HG03196 (cell line): ENCODE results near the gene EPB41L4B.
"Not testable (repeated sequence)": the region's sequence is repeated elsewhere in the genome, so short reads cannot be mapped to it uniquely, and the experiment has no call there.

Experiments
- ATAC-seq: cut with Tn5 transposase; IDR thresholded peaks from one replicate; pipeline ENCODE4 v1.9.1; 2021; ENCODE audit not compliant: unreplicated experiment

Gene EPB41L4B

DNA sequence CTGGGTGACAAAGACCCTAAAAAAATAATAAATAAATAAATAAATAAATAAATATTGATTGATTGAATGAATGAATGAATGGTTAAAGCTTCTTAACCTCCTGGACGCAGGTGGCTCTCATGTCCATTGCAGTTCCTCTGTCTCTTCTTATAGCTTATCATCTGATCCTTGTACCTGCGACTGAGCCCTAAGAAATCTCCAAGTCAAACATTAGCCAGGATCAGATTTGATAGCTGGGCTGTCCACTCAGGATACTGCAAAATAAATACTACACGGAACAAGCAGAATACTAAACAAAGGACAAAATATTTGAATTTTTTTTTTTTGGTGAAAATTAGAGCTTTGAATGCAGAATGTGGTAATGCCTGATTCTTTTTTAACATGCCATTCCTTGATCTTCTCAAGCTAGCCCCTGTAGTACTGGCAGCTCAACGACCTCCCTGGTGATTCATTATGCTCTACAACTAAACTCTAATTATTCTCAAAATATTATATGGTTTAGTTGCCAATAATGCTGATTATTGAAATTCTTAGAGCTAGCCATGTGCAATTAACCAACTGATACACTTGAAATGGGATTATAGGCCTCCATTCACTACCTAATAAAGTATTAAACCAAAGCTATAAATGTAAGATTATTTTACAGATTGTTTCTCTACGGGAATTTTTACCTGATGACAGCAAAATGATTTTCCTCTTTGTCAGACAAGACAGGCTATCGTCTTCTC is 191.2 kb downstream of the EPB41L4B start:
- ATAC-seq = no peak

DNA sequence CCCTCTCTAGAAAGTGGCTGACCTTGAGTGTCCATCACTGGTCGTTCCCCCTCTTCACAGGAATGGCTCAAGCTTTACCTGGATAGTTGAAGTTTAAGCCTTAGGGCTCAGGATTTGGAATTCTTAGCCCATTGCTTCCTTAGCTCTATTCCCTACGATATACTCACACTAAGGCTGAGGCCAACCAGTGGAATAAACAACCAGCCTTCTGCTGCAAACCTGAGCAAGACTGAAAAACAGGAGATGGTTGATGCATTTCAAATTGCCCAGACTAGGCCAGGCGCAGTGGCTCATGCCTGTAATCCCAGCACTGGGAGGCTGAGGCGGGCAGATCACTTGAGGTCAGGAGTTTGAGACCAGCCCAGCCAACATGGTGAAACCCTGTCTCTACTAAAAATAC is 194.2 kb downstream of the EPB41L4B start:
- not testable (repeated sequence) for ATAC-seq

DNA sequence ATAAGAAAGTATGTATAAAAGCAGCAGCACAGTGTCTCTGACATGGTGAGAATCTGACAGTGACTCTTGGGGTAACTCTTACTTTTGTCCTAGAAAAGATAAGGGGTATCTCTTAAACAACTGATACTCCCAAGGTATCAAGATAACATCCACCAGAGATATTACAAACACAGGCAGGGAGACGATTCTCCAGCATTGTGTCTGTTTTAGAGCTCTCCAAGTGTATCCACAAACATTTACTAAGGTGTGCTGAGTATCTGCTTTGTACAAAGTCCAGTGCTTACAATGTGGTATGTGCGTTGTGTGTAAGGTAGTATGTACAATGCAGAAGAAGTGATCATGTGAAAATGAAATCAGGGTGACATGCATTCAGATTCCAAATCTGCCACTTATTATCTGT is 196.7 kb downstream of the EPB41L4B start:
- no peak for ATAC-seq

DNA sequence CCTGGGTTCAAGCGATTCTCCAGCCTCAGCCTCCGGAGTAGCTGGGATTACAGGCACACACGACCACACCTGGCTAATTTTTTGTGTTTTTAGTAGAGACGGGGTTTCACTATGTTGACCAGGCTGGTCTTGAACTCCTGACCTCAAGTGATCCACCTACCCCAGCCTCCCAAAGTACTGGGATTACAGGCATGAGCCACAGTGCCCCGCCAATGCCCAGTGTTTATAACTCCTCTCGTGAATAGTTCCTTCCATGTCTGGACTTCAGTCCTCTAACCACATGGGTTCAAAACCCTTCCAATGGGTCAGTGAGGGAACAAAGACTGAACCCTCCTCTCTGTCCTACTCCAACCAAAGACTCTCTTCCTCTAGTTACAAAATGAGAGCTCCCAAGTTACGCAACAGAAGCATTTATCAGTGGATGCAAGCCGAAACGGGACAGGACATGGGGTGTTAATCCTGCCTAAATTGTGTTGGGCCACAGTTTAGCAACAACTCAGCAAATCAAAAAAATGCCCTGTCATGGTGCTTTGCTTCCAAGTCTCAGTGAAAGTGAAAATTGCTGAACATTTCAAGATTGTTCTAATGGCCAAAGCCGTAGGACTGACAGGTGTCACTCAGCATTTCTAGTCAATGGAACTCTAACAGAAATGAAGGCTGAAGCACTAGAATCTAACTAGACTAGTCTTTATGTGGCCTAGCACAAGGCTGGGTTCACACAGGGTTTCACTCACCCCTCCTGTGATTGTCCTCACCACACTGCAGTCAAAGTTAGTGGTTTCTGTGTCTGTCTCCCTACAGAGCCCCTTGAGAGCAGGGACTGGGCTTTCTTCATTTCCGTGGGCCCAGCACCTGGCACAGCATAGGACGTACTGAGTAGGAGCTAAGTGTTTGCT is 197.9 kb downstream of the EPB41L4B start:
- ATAC-seq = no peak
